Immature natural killer cell (primary cell): Measurements from ENCODE around the gene ANKRD50. TPM values are rescaled to one million over a fixed set of nuclear protein-coding genes. Genes with fewer than 3 reads are reported as not detected.

ENCODE experiments used
- DNase-seq, 3 donors: peaks; one replicate each; pipeline ENCODE4 v3.0.0; 2022; ENCODE audit warnings: mixed read lengths in 1 of 3
- H3K27ac Mint-ChIP-seq, 6 donors: one replicate each; pipeline ENCODE4 v1.8.0; 2020; ENCODE audit warnings: mixed read lengths in 6 of 6, mild to moderate bottlenecking in 5 of 6, inconsistent platforms in 4 of 6, moderate library complexity in 3 of 6
- H3K27me3 Mint-ChIP-seq, 3 donors: one replicate each; pipeline ENCODE4 v1.8.0; 2020 to 2021; ENCODE audit warnings: low read depth in 3 of 3, mild to moderate bottlenecking in 3 of 3, mixed read lengths in 3 of 3, moderate library complexity in 3 of 3, inconsistent platforms in 1 of 3
- H3K36me3 Mint-ChIP-seq, 3 donors: one replicate each; pipeline ENCODE4 v1.8.0; 2020; ENCODE audit warnings: mixed read lengths in 3 of 3, inconsistent platforms in 2 of 3, mild to moderate bottlenecking in 2 of 3
- H3K4me1 Mint-ChIP-seq, 2 donors: one replicate each; pipeline ENCODE4 v1.8.0; 2020; ENCODE audit warnings: inconsistent platforms in 2 of 2, mild to moderate bottlenecking in 2 of 2, mixed read lengths in 2 of 2, moderate library complexity in 1 of 2
- H3K4me3 Mint-ChIP-seq, 5 donors: one replicate each; pipeline ENCODE4 v1.8.0; 2020; ENCODE audit warnings: mild to moderate bottlenecking in 5 of 5, mixed read lengths in 5 of 5, inconsistent platforms in 3 of 5, moderate library complexity in 3 of 5
- H3K9me3 Mint-ChIP-seq, 6 donors: one replicate each; pipeline ENCODE4 v1.8.0; 2020; ENCODE audit warnings: mild to moderate bottlenecking in 6 of 6, mixed read lengths in 6 of 6, inconsistent platforms in 4 of 6, moderate library complexity in 3 of 6
- polyA plus RNA-seq, 3 donors: library from polyadenylated mRNA; unstranded; fragments of 300-500 nt; fragmentation: Illumina TruSeq; gene quantifications; one replicate each; pipeline ENCODE4 v1.2.3, GENCODE V29; 2021

Gene ANKRD50
- polyA plus RNA-seq, 3 donors from 2014 or later, result 0.59 to 0.60 TPM; not detected in 1

- no peak for DNase-seq
- Mint-ChIP-seq H3K4me1 (no peaks in the 10 kb centered on the region), H3K27ac (no peak overlapping the region), H3K9me3 (peaks cover 0 to 18% (median 6%) of the 10 kb centered on the region in 6 donors), H3K36me3 (no peaks in the 10 kb centered on the region), H3K4me3 (no peak overlapping the region), H3K27me3 (peaks cover 2% of the 10 kb centered on the region in 3 donors)
Measured at GRCh38 chr4:124640022-124640730, 72.4 kb downstream of the ANKRD50 start.

DNA sequence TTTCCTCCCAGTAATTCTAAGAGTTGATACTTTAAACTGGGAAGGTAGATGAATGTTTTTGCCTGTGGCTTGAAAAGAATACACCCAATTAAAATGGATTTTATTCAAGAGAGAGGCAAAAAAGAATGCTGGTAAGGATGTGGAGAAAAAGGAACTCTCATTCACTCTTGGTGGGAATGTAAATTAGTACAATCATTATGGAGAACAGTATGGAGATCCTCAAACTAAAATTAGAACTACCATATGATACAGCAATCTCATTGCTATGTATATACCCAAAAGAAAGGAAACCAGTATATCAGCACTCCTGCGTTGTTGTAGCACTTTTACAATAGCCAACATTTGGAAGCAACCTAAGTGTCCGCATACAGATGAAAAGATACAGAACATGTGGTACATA lies 75.2 kb downstream of the ANKRD50 start:
- Mint-ChIP-seq H3K4me1 (no peaks in the 10 kb centered on the region), H3K9me3 (peaks cover 0 to 16% (median 7%) of the 10 kb centered on the region in 6 donors), H3K27me3 (peaks cover 0 to 2% (median 2%) of the 10 kb centered on the region in 3 donors), H3K27ac (no peak overlapping the region), H3K36me3 (no peaks in the 10 kb centered on the region), H3K4me3 (no peak overlapping the region)
- DNase-seq, result no peak

GRCh38 chr4:124636788-124637187 lies 75.7 kb downstream of the ANKRD50 start:
- H3K9me3 Mint-ChIP-seq, result peaks cover 0 to 21% (median 8%) of the 10 kb centered on the region in 6 donors
- no peak overlapping the region for H3K27ac Mint-ChIP-seq
- no peak for DNase-seq
- H3K27me3 Mint-ChIP-seq, result peaks cover 0 to 2% (median 2%) of the 10 kb centered on the region in 3 donors
- no peaks in the 10 kb centered on the region for H3K36me3 Mint-ChIP-seq
- H3K4me3 Mint-ChIP-seq, result no peak overlapping the region
- H3K4me1 Mint-ChIP-seq, result no peaks in the 10 kb centered on the region

DNA sequence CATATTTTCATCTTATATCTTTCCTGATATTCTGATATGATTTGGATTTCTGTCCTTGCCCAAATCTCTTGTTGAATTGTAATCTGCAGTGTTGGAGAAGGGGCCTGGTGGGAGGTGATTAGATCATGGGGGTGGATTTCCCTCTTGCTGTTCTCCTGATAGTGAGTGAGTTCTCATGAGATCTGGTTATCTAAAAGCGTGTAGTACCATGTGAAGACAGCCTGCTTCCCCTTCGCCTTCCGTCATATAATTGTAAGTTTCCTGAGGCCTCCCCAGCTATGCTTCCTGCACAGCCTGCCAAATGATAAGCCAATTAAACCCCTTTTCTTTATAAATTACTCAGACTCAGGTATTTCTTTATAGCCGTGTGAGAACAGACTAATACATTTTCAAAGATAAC lies 77.2 kb downstream of the ANKRD50 start:
- H3K4me1 Mint-ChIP-seq, result no peaks in the 10 kb centered on the region
- peaks cover 0 to 27% (median 8%) of the 10 kb centered on the region in 6 donors for H3K9me3 Mint-ChIP-seq
- no peak for DNase-seq
- H3K4me3 Mint-ChIP-seq, result no peak overlapping the region
- H3K36me3 Mint-ChIP-seq, result no peaks in the 10 kb centered on the region
- peaks cover 0 to 2% (median 2%) of the 10 kb centered on the region in 3 donors for H3K27me3 Mint-ChIP-seq
- no peak overlapping the region for H3K27ac Mint-ChIP-seq

- Mint-ChIP-seq H3K4me1 (no peaks in the 10 kb centered on the region), H3K27ac (no peak overlapping the region), H3K4me3 (no peak overlapping the region), H3K27me3 (peaks cover 0 to 2% (median 2%) of the 10 kb centered on the region in 3 donors), H3K36me3 (no peaks in the 10 kb centered on the region), H3K9me3 (peaks cover 0 to 27% (median 4%) of the 10 kb centered on the region in 6 donors)
- no peak for DNase-seq
Measured at GRCh38 chr4:124633285-124633941, 79.1 kb downstream of the ANKRD50 start.

DNA sequence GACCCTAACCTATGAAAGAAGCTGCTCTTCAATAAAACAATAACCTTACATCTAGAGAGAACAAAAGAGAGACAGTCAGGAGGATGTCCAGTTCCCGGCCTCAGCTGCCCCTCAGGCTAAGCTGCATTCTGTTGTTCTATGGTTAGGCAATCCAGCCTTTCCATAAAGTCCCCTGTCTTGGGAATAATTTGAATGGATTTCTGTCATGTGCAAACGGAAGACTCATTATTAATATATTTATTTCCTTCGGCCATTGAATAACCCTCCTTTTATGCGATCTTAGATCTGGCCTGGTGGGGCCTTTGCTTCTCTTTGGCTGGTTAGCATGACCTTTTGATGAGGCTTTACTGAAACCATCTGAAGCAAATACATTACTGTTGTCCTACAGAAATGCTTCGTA lies 80.1 kb downstream of the ANKRD50 start:
- Mint-ChIP-seq H3K27me3 (peaks cover 0 to 2% (median 0%) of the 10 kb centered on the region in 3 donors), H3K27ac (no peak overlapping the region), H3K4me1 (no peaks in the 10 kb centered on the region), H3K36me3 (no peaks in the 10 kb centered on the region), H3K9me3 (peaks cover 0 to 23% (median 4%) of the 10 kb centered on the region in 6 donors), H3K4me3 (no peak overlapping the region)
- no peak for DNase-seq

GRCh38 chr4:124631760-124632159 lies 80.8 kb downstream of the ANKRD50 start:
- H3K9me3 Mint-ChIP-seq, result peaks cover 0 to 20% (median 4%) of the 10 kb centered on the region in 6 donors
- peaks cover 0 to 2% (median 0%) of the 10 kb centered on the region in 3 donors for H3K27me3 Mint-ChIP-seq
- no peak overlapping the region for H3K4me3 Mint-ChIP-seq
- H3K36me3 Mint-ChIP-seq, result no peaks in the 10 kb centered on the region
- no peak for DNase-seq
- no peaks in the 10 kb centered on the region for H3K4me1 Mint-ChIP-seq
- no peak overlapping the region for H3K27ac Mint-ChIP-seq

DNA sequence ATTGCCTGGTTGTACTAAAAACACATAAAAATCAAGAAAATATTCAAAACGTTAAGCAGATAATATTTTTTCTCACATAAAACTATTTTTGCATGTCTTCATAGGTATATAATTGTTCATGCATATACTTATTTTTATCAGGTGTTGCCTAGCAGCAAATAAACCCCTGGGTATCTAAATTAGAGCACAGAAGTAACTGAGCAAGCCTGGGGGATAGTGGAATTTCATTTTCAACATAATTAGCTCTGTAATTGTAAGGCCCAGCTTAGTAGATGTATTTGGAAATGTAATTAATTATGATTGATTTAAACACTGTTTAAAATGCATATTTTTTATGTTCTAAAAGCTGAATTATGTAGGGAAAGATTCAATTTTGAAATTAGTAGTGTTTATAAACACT lies 82.9 kb downstream of the ANKRD50 start:
- H3K4me3 Mint-ChIP-seq, result no peak overlapping the region
- H3K36me3 Mint-ChIP-seq, result no peaks in the 10 kb centered on the region
- peaks cover 0 to 13% (median 3%) of the 10 kb centered on the region in 6 donors for H3K9me3 Mint-ChIP-seq
- DNase-seq, result no peak
- no peaks in the 10 kb centered on the region for H3K4me1 Mint-ChIP-seq
- H3K27ac Mint-ChIP-seq, result no peak overlapping the region
- H3K27me3 Mint-ChIP-seq, result no peaks in the 10 kb centered on the region
